Heart left ventricle (tissue), 16 donors: ENCODE data around the gene TBPL2. TPM values are rescaled to one million over a fixed set of nuclear protein-coding genes. Genes with fewer than 3 reads are reported as not detected.
A peak's percentile ranks its signal among the peaks of the same experiment; 100 is the strongest.

Experiments
- ATAC-seq, 4 donors: fragments of 200-7000 bp; cut with Tn5 transposase; one replicate each; pipeline ENCODE4 v1.9.1; 2020 to 2022; ENCODE audit warnings: moderate library complexity in 4 of 4, mild to moderate bottlenecking in 3 of 4, moderate number of reproducible peaks in 1 of 4
- DNase-seq, 5 donors: peaks; one replicate each; pipeline ENCODE4 v3.0.0-alpha.2; 2020
- H3K27ac ChIP-seq, 12 donors: fragments of 200-600 bp; sonication (generic) in 4 of 12; one replicate each; pipeline versions ENCODE4 v1.5.0 to v1.8.0; 2016 to 2022; ENCODE audit warnings: mild to moderate bottlenecking in 2 of 12
- H3K27me3 ChIP-seq, 9 donors: fragments of 200-600 bp; sonication (generic) in 2 of 9; one replicate each; pipeline versions ENCODE4 v1.5.1 to v1.8.0; 2016 to 2022; ENCODE audit warnings: mild to moderate bottlenecking in 3 of 9
- H3K36me3 ChIP-seq, 9 donors: fragments of 200-600 bp; sonication (generic) in 2 of 9; one replicate each; pipeline versions ENCODE4 v1.5.0 to v1.8.0; 2018 to 2022; ENCODE audit warnings: mild to moderate bottlenecking in 2 of 9
- H3K4me1 ChIP-seq, 12 donors: fragments of 200-600 bp; sonication (generic) in 4 of 12; one replicate each; pipeline versions ENCODE4 v1.5.0 to v1.8.0; 2016 to 2022; ENCODE audit warnings: mild to moderate bottlenecking in 3 of 12
- H3K4me3 ChIP-seq, 12 donors: fragments of 200-600 bp; sonication (generic) in 4 of 12; one replicate each; pipeline versions ENCODE4 v1.5.0 to v1.8.0; 2017 to 2022; ENCODE audit warnings: mild to moderate bottlenecking in 9 of 12, moderate library complexity in 4 of 12
- H3K9me3 ChIP-seq, 12 donors: fragments of 200-600 bp; sonication (generic) in 4 of 12; one replicate each; pipeline versions ENCODE4 v1.5.0 to v1.8.0; 2016 to 2022; ENCODE audit warnings: mild to moderate bottlenecking in 1 of 12
- POLR2A ChIP-seq, 2 donors: fragments of 450-650 bp; IDR thresholded peaks; one replicate each; pipeline ENCODE4 v1.6.1; 2017; ENCODE audit warnings: antibody characterized with exemption in 2 of 2, mild to moderate bottlenecking in 2 of 2, moderate library complexity in 2 of 2
- WGBS, 4 donors: extraction: QIAGEN DNeasy Blood & Tissue Kit in 2 of 4; methylation state at CpG; one replicate each; pipeline versions ENCODE4 v1.1.5 to v1.1.7; 2013 to 2018; 5-methylcytosine and 5-hydroxymethylcytosine counted together
- intact Hi-C, 10 donors: fragments of 100-400 bp; cut with DNase I; formaldehyde crosslinking; loops; one replicate each; pipeline versions ENCODE4 v1.11.1 to v1.14.2; 2022
- polyA plus RNA-seq, 2 donors: library from polyadenylated mRNA; stranded (reverse); fragments of 200-250 nt; gene quantifications; one replicate each; pipeline ENCODE4 v1.2.3, GENCODE V29; 2013
- total RNA-seq, 9 donors: library from RNA; depleted of rRNA in 2 of 9; stranded (reverse); fragments of >200 nt in 2 of 9; fragmentation: NEBNext Ultra II Directional in 3 of 9; extraction: Animal tissue kit (Norgen Biotek cat#: 25700) in 3 of 9; gene quantifications; one replicate each; pipeline versions ENCODE4 v1.1.0 to v1.2.4, GENCODE V29; 2016 to 2023
- TF ChIP-seq, protein P1 (sequence below), 12 donors: fragments of 200-600 bp; sonication (generic) in 4 of 12; IDR thresholded peaks; one replicate each; pipeline versions ENCODE4 v1.5.0 to v1.8.0; 2018 to 2022; ENCODE audit warnings: antibody characterized with exemption in 12 of 12, mild to moderate bottlenecking in 5 of 12
- donor health status: ischemic (EF 13 %, LVEDD 7.1; RV severe dilation, severe dysfunction).
- donor health status: healthy with polysubstance abuse.
- donor health status: DM: no; HTN: yes; CAD: no.
- donor health status: DM: no; HTN: no; CAD: no.
- donor health status: ischemic (EF 25% LVEDD 6.9; RV normal size, moderate dysfunction).
- donor health status: ischemic (EF 25% LVEDD 5.7; RV mildly dilated, moderate dysfunction).
- donor health status: healthy.
- donor health status: DM: yes; HTN: yes; CAD: no.
- donor health status: ischemic (EF 35%, LVEDD 5.7; RV mildly dilated, moderate dysfunction).
- donor health status: nonischemic (EF 11% LVEDD 7.7; RV severe dilation, severe dysfunction).
- donor health status: DM: yes; HTN: yes; CAD: no.
- donor health status: PGD.
- donor health status: ischemic (EF 29% LVEDD 5.4; RV normal size, mild dysfunction).
- donor health status: nonischemic (EF 23%, LVEDD 6.1; RV moderate dilation, normal function).

TBPL2 gene
- total and polyA plus RNA-seq, 11 donors, result not detected

DNA sequence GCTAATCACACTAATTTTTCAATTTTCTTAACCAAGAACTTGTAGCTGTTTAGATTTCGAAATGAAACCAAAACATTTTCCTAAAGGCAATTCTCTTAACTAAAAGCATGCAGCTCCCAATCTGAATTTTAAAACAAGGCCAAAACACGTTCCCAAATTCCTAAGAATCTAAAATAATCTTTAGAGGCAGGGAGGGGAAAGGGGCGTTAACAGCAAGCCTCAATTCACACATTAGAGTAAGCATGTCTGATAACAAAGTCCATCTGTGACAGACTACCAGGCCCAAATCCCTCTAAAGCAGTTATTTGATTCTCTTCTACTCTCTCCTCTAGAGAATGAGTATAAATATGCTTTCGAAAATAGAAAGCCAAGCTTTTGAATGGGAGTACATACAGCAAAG is 29.5 kb downstream of the TBPL2 start:
- Histone ChIP-seq H3K4me1 (peaks cover 5 to 33% (median 23%) of the 10 kb centered on the region in 12 donors), H3K27ac (peak overlapping the region in 10 of 12 donors; percentile 78 to 93 (median 88))
- no peak for ATAC-seq

DNA sequence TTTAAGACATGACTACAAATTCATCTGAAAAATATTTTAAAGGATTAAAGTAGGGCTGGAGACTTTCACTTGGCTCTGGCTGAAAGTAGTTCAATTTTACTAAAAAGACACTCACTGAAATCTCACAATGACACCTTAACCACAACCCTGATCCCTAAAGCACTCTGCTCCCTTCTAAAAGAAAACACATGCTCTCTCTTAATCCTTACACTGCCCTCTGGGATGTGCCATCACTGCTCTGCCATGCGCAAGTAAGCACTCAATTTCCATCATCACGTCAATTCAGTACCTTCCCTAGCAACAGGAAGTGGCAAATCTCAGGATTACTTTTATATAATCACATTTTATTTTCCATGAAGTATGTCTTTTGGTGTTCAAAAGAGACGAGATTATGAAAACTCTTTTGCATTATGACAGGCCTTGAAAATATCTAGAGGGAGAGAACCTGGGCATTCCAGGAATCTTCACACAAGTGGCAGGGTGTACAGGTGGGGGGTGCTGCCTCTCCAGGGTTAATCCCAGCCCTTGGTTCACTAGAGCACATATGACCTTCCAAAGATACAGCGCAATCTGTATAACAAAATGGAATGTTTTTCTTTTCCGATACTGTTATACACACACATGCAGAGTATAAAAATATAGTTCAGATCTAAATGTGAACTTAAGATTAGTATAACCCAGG is 36.1 kb downstream of the TBPL2 start:
- intact Hi-C loops, result no loop called here
- Histone ChIP-seq H3K36me3 (peaks cover 0 to 7% (median 0%) of the 10 kb centered on the region in 9 donors), H3K27ac (peak overlapping the region in 4 of 12 donors; percentile 1 to 18 (median 8)), H3K27me3 (no peaks in the 10 kb centered on the region), H3K9me3 (no peaks in the 10 kb centered on the region), H3K4me1 (peaks cover 0 to 40% (median 18%) of the 10 kb centered on the region in 12 donors), H3K4me3 (no peak overlapping the region)
- DNase-seq (no peak), ATAC-seq (peak in 3 of 4 donors; percentile 53 to 70 (median 66))
- whole genome bisulfite sequencing, 4 donors, result 54 to 62% (median 58%) methylated on average over 5 of the region's 5 CpGs
- no peak for TF ChIP-seq POLR2A (IDR thresholded peaks at IDR 0.05)
- TF ChIP-seq, protein P1, sequence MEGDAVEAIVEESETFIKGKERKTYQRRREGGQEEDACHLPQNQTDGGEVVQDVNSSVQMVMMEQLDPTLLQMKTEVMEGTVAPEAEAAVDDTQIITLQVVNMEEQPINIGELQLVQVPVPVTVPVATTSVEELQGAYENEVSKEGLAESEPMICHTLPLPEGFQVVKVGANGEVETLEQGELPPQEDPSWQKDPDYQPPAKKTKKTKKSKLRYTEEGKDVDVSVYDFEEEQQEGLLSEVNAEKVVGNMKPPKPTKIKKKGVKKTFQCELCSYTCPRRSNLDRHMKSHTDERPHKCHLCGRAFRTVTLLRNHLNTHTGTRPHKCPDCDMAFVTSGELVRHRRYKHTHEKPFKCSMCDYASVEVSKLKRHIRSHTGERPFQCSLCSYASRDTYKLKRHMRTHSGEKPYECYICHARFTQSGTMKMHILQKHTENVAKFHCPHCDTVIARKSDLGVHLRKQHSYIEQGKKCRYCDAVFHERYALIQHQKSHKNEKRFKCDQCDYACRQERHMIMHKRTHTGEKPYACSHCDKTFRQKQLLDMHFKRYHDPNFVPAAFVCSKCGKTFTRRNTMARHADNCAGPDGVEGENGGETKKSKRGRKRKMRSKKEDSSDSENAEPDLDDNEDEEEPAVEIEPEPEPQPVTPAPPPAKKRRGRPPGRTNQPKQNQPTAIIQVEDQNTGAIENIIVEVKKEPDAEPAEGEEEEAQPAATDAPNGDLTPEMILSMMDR (IDR thresholded peaks at IDR 0.05), result no peak

More for the DNA sequence above, 29.5 kb downstream of the TBPL2 start:
- Histone ChIP-seq H3K4me3 (peak overlapping the region; percentile 72 to 97 (median 88)), H3K36me3 (peaks cover 0 to 7% (median 0%) of the 10 kb centered on the region in 9 donors), H3K9me3 (no peaks in the 10 kb centered on the region), H3K27me3 (no peaks in the 10 kb centered on the region)
- intact Hi-C loops, result loop anchor here in 5 of 10 donors (5.0 to 10.0 kb wide), 3 partner anchors 136 to 144 kb away; partner anchors contain the start of gene FBXO34 (in 4 of the 5)
- no peak for DNase-seq
- 12 to 18% (median 14%) methylated on average over 4 of the region's 4 CpGs for WGBS, 4 donors
- TF ChIP-seq, protein P1 (IDR thresholded peaks at IDR 0.05), result no peak
- no peak for TF ChIP-seq POLR2A (IDR thresholded peaks at IDR 0.05)

DNA sequence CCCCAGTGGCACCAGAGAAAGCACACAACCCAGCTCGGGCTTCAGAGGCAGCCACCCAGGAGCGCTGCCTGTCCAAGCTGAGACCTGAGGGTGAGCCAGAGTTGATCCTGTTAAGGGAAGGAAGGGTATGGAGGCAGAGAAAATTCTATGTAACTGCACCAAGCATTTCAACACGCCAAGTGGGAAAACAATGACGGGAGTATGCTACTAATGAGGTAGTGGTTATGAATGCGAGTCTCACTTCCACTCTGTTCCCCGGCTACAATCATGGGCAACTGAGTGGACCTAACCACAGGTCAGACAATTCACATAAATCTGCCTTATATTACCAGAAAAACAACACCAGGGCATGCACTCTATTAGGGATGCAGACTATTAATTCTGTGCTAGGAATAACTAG is 38.7 kb downstream of the TBPL2 start:
- TF ChIP-seq, protein P1 (IDR thresholded peaks at IDR 0.05), result no peak
- TF ChIP-seq POLR2A (IDR thresholded peaks at IDR 0.05), result no peak
- intact Hi-C loops, result no loop called here
- Histone ChIP-seq H3K4me3 (no peak overlapping the region), H3K9me3 (no peaks in the 10 kb centered on the region), H3K36me3 (peaks cover 0 to 4% (median 2%) of the 10 kb centered on the region in 9 donors), H3K27me3 (no peaks in the 10 kb centered on the region), H3K27ac (no peak overlapping the region), H3K4me1 (peaks cover 0 to 51% (median 28%) of the 10 kb centered on the region in 12 donors)
- no peak for DNase-seq
- 80 to 90% (median 87%) methylated on average over 6 of the region's 6 CpGs for WGBS, 4 donors
- no peak for ATAC-seq

DNA sequence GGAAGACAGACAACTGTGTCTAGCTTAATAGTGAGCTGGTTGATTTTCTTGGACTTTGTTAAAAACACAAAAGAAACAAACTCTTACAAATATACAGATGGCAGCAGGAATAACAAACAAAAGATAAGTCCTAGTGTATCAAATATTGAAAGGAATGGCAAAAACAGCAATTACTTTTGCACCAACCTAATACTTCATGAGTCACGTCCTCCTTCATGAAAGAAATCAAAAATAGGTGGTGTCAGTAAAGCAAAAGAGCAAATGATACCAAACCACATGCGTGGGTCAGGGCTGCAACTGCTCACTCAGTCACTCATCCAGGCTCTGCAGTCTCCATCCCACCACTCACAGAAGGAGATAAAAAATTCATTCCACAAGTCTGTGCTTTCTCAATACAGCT is 40.6 kb downstream of the TBPL2 start:
- intact Hi-C loops, result no loop called here
- peak overlapping the region in 6 of 12 donors; percentile 8 to 68 (median 41) for H3K27ac ChIP-seq
- TF ChIP-seq POLR2A (IDR thresholded peaks at IDR 0.05), result no peak
- TF ChIP-seq, protein P1 (IDR thresholded peaks at IDR 0.05), result no peak
- H3K4me1 ChIP-seq, result peaks cover 0 to 44% (median 28%) of the 10 kb centered on the region in 12 donors
- H3K9me3 ChIP-seq, result no peaks in the 10 kb centered on the region
- WGBS, 4 donors, result 49 to 66% (median 54%) methylated on average over 2 of the region's 2 CpGs
- H3K36me3 ChIP-seq, result peaks cover 0 to 23% (median 19%) of the 10 kb centered on the region in 9 donors
- DNase-seq (no peak), ATAC-seq (peak in 2 of 4 donors; percentile 38)
- no peaks in the 10 kb centered on the region for H3K27me3 ChIP-seq
- H3K4me3 ChIP-seq, result no peak overlapping the region
